NCI-H128 (cell line): ENCODE results near the gene LRFN3.
"Not testable (repeated sequence)": the region's sequence is repeated elsewhere in the genome, so short reads cannot be mapped to it uniquely, and the experiment has no call there.

ENCODE experiments used
- DNase-seq: peaks from one replicate; lab custom pipeline; 2025; ENCODE audit not compliant: unreplicated experiment; lab: John Stamatoyannopoulos, UW

The LRFN3 gene

DNA sequence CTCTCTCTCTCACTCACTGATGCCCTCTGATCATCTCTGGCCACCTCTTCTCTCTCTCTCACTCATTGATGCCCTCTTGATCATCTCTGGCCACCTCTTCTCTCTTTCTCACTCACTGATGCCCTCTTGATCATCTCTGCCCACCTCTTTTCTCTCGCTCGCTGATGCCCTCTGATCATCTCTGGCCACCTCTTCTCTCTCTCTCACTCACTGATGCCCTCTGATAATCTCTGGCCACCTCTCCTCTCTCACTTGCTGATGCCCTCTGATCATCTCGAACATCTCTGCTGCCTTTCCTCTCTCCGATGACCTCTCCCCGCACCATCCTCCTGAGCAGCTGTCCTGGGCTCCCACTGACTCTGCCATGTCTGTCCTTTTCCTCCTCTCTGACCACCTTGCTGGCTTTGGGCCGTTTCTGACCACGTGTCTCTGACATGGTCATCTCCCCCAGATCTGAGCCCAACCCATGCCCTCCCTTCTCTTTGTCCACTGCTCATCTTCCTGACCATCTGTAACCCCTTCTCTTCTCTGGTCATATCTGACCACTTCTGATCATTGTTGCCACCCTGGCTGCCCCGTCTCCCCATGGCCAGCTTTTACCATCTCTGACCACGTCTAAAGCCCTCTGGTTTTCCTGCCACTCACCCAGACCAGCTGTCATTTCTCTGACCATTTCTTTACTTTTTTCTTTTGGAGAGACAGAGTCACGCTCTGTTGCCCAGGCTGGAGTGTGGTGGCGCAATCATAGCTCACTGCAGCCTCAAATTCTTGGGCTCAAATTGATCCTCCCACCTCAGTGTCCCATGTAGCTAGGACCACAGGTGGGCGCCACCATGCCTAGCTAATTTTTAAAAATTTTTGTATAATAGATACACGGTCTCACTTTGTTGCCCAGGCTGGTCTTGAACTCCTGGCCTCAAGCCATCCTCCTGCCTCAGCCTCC is 2.4 kb downstream of the LRFN3 start:
- DNase-seq, result no peak

DNA sequence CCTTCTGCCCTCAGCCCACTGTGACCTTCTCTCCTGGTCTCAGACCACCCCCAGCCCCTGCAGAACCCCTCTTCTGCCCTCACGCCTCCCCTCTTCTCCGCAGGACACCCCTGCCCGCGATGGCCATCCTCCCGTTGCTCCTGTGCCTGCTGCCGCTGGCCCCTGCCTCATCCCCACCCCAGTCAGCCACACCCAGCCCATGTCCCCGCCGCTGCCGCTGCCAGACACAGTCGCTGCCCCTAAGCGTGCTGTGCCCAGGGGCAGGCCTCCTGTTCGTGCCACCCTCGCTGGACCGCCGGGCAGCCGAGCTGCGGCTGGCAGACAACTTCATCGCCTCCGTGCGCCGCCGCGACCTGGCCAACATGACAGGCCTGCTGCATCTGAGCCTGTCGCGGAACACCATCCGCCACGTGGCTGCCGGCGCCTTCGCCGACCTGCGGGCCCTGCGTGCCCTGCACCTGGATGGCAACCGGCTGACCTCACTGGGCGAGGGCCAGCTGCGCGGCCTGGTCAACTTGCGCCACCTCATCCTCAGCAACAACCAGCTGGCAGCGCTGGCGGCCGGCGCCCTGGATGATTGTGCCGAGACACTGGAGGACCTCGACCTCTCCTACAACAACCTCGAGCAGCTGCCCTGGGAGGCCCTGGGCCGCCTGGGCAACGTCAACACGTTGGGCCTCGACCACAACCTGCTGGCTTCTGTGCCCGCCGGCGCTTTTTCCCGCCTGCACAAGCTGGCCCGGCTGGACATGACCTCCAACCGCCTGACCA is 3.3 kb downstream of the LRFN3 start:
- no peak for DNase-seq

DNA sequence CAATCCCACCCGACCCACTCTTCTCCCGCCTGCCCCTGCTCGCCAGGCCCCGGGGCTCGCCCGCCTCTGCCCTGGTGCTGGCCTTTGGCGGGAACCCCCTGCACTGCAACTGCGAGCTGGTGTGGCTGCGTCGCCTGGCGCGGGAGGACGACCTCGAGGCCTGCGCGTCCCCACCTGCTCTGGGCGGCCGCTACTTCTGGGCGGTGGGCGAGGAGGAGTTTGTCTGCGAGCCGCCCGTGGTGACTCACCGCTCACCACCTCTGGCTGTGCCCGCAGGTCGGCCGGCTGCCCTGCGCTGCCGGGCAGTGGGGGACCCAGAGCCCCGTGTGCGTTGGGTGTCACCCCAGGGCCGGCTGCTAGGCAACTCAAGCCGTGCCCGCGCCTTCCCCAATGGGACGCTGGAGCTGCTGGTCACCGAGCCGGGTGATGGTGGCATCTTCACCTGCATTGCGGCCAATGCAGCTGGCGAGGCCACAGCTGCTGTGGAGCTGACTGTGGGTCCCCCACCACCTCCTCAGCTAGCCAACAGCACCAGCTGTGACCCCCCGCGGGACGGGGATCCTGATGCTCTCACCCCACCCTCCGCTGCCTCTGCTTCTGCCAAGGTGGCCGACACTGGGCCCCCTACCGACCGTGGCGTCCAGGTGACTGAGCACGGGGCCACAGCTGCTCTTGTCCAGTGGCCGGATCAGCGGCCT is 4.1 kb downstream of the LRFN3 start:
- no peak for DNase-seq

GRCh38 chr19:35940839-35941238 is 4.7 kb downstream of the LRFN3 start:
- no peak for DNase-seq

- DNase-seq, result no peak
Observed at GRCh38 chr19:35942235-35942634, 6.1 kb downstream of the LRFN3 start.

- no peak for DNase-seq
Observed at GRCh38 chr19:35943321-35944301, 7.4 kb downstream of the LRFN3 start.

DNA sequence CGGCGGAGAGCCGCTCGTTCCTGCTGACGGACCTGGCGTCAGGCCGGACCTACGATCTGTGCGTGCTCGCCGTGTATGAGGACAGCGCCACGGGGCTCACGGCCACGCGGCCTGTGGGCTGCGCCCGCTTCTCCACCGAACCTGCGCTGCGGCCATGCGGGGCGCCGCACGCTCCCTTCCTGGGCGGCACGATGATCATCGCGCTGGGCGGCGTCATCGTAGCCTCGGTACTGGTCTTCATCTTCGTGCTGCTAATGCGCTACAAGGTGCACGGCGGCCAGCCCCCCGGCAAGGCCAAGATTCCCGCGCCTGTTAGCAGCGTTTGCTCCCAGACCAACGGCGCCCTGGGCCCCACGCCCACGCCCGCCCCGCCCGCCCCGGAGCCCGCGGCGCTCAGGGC is 8.4 kb downstream of the LRFN3 start:
- DNase-seq, result no peak

GRCh38 chr19:35945121-35945790 is 9.1 kb downstream of the LRFN3 start:
- DNase-seq, result no peak

- no peak for DNase-seq
Observed at GRCh38 chr19:35946203-35946602, 10.0 kb downstream of the LRFN3 start.

- no peak for DNase-seq
Observed at GRCh38 chr19:35949131-35949530, 13.0 kb downstream of the LRFN3 start.

DNA sequence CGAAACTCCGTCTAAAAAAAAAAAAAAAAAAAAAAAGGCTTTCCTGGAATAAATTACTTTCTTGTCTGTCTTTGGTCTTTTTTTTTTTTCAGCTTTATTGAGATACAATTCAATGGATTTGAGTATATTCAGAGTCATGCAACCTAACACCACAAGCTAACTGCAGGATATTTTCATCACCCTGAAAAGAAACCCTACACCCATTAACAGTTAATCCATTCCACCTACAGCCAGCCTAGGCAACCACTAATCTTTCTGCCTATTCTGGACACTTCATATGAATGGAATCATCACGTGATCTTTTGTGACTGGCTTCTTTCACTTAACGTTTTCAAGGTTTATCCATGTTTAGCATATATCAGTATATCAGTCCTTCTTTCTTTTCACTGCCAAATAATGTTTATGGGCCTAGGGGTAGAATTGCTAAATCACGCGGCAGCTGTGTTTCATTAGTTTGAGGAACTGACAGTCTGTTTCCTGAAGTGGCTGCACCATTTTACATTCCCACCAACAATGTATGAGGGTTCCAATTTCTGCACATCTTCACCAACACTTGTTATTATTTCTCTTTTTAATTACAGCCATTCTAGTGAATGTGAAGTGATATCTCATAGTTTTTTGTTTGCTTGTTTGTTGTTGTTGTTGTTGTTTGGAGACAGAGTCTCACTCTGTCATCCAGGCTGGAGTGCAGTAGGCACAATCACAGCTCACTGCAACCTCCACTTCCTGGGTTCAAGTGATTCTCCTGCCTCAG is 19.9 kb downstream of the LRFN3 start:
- DNase-seq, result no peak

DNA sequence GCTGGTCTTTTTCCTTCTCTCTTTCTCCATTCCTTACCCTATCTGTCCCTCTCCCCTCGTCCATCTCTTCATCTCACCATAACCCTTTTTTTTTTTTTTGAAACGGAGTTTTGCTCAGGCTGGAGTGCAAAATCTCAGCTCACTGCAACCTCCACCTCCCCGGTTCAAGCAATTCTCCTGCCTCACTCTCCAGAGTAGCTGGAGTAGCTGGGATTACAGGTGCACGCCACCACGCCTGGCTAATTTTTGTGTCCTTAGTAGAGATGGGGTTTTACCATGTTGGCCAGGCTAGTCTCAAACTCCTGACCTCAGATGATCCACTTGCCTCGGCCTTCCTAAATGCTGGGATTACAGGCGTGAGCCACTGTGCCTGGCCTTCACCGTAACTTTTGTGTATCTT is 21.2 kb downstream of the LRFN3 start:
- DNase-seq, result not testable (repeated sequence)

DNA sequence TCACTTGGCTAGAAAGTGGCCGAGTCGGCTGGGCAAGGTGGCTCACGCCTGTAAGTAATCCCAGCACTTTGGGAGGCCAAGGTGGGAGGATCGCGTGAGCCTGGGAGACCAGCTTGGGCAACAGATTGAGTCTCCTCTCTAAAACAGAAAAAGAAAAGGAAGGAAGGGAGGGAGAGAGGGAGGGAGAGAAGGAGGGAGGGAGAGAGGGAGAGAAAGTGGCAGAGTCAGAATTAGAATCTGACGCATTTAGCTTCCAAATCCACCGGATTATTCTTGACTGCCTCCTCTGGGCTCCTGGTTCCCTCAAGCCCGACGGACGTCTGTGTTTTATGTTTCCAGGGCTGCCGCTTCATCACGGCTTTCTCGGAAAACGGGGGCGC is 22.5 kb downstream of the LRFN3 start:
- DNase-seq, result no peak

DNA sequence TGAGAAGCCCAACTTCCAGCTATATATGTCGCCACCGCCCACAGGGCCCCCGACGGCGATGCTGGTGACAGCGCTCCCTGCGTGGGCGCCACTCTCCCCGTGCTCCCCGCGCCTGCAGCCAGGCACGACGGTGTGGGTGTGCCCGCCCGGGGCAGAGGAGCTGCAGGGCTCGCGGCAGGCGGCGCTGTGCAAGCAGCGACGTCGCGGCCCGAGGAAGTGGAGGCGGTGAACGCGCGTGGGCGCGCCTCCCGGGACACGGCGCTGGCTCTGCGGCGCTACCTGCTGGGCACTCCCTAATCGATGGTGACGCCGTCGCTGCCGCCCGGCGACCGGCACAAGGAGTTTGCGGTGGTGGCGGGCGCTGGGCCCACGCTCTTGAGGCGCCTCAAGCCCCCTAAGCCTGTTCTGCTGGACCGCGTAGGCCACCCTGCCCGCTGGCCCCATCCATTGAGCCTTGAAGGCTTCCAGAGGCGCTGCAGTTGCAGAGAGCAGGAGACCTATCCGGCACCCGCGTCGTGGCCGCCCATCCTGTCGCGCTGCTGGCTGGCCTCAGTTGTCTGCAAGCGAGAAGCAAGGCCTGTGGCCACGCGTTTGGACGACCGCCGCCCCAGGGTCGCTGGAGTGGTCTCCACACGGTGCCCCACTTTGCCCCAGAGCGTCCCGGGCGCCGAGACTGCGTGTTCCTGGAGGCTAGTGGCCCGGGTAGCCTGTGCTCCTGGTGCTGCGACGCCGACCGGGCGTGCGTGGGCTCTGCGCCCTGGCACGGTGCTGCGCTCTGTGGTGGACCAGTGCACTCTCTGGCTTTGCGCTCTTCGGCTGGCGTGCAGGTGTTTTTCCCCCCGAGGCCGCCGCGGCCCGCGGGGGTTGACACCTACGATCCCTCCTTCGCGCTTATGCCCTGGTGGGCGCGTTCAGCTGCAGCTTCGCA is 23.1 kb downstream of the LRFN3 start:
- DNase-seq, result no peak

DNA sequence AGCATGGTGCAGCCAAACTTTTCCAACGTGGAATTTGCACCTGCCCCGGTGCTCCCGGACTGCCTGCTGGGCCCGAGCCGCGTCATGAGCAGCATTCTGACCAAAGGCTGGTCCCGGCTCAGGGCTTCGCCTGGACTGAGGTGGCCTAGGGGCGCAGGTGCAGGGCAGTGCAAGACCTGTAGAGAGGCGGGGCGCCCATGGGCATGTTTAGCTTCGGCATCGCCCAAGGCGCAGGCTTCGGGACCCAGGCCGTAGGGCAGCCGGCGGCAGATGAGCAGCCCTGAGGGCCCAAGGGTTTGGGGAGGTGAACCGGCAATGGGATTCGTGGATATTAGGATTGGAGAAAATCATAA is 23.8 kb downstream of the LRFN3 start:
- no peak for DNase-seq

- DNase-seq, result no peak
Observed at GRCh38 chr19:35960432-35960972, 24.3 kb downstream of the LRFN3 start.

DNA sequence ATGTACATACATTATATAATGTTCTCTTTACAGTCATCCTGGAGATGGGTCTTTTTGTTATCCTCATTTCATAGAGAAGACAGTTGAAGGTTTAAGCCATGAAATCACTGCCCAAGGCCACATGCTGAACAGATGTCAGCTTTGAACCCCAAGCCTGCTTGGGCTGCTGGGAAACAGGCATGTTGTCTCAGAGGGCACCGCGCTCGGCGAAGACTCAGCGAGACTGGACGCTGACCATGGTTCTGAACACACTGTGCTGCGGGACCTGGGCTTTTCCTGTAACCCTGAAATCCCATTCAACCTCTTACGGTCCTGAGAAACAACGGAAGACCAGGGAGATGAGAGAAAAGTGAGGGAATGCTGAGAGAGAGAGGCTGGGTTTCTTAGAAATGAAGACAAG is 27.3 kb downstream of the LRFN3 start:
- DNase-seq, result no peak

GRCh38 chr19:35966771-35967170 is 30.6 kb downstream of the LRFN3 start:
- no peak for DNase-seq
